NCI-H446 (cell line): ENCODE data around the gene TEAD3.

ENCODE experiments used
- DNase-seq, 2 experiments: peaks; one replicate each; lab custom pipeline; 2025; lab: John Stamatoyannopoulos, UW

Gene TEAD3

DNA sequence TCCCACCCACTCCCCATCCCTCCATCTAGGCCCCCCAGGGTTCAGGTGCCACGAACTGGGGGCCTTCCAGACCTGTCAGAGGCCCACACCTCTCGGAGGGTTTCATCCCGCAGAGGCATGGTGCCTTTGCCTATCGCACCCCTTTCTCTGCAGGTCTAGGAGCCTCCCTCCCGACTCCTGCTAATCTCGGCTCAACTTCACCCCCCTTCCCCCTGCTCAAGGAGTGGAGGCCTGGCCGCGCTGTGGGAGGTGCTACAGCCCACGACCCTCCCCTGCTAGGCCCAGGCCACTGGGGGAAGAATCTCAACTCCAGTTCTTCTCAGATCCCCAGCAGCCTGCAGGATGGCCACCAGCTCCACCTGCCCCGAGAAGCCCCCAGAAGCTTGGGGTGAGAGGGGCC, 15.9 kb upstream of the TEAD3 start, which contains the start of gene TULP1:
TSS of gene TULP1 (minus strand) at position 157 of the 400 bp plus-strand sequence. CDS start at position 119, 38 bp downstream.
- no peak for DNase-seq

GRCh38 chr6:35512006-35512405, 15.1 kb upstream of the TEAD3 start:
- DNase-seq = no peak

- no peak for DNase-seq
Observed at GRCh38 chr6:35511562-35511941, 14.7 kb upstream of the TEAD3 start.

DNA sequence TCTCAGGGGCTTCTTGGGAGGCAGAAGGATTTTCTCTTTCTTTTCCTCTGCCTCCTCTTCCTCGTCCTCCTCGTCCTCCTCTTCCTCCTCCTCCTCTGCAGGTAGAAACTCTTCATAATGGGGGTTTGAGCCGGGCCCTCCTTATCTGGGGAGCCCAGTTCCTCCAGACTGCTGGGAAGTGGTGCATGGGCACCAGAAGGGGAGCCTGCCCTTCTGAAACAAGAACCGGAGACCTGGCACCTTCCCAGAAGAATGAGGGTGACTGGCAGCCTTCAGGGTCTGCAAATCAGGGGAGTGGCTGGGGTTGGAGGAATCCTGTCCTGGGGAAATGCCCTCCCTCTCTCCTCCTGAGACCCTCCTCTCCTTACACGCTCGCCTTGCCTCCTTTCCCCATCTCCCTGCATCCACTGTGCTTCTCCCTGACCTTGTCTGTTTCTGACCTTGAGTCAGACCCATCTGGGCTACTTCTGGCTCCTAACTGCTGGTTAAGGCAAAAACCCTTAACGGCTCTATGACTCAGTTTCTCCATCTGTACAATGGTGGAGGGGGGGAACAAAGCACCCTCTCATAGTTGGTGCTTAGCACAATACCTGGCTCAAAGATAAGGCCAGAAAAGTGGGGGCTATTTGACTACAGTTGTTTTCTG, 14.2 kb upstream of the TEAD3 start:
- no peak for DNase-seq

DNA sequence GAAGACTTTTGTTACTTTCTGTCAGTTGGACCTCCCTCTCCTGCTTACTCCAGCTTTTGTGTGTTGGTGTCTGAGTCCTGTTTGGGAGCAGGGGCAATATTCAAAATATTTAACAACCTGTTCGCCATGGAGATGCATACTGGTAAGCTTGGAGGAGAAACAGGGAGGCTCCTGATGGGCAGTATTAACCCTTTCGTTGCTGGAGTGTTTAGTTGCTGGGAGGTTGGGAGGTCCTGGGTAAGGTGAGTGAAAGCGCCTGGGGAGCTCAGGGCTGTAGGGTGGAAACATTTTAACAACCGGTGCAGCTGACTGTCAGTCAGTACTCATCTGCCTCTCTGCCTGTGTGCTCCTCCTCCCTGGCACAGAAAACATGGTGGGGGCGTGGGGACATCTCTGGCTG, 11.7 kb upstream of the TEAD3 start:
- DNase-seq = no peak

GRCh38 chr6:35508027-35508426, 11.1 kb upstream of the TEAD3 start:
- no peak for DNase-seq

DNA sequence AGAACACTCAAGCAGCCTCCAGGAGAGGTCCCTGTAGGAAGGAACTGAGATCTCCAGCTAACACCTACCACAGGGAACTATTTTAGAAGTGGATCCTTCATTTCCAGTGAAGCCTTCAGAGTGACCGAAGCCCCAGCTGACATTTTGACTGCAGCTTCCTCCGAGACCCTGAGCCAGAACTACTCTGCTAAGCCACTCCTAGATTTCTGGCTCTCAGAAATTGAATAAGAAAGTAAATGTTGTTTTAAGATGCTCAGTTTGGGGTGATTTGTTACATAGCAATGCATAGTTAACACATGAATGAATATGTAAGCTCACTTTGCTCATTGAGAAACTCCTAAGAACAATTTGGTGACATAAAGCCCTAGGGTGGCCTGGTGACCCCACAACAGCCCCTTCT, 10.3 kb upstream of the TEAD3 start:
- no peak for DNase-seq

- no peak for DNase-seq
Observed at GRCh38 chr6:35506536-35506935, 9.7 kb upstream of the TEAD3 start.

DNA sequence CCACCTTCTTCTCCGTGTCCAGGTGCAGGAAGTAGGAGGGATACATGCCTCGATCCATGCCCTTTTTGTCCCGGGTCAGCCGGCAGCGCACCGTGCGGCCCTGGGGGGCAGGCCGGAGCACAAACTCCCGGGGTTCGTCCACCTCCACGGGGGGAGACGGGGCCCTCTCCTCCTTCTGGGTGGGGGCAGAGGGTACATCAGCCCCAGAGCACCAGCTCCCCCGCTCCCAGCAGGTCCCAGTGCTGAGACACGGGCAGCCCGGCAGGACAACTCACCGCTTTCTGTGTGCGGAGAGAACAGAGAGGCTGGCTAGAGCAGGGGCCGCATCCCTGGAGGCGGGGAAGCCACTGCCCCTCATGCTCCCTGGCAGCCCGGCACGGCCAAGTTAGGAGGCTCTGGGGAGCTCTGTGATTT, 9.1 kb upstream of the TEAD3 start:
- DNase-seq = no peak

GRCh38 chr6:35503534-35503933, 6.7 kb upstream of the TEAD3 start:
- DNase-seq = no peak

GRCh38 chr6:35501784-35502183, 4.9 kb upstream of the TEAD3 start:
- DNase-seq = no peak

- DNase-seq = no peak
Observed at GRCh38 chr6:35500782-35501181, 3.9 kb upstream of the TEAD3 start.

DNA sequence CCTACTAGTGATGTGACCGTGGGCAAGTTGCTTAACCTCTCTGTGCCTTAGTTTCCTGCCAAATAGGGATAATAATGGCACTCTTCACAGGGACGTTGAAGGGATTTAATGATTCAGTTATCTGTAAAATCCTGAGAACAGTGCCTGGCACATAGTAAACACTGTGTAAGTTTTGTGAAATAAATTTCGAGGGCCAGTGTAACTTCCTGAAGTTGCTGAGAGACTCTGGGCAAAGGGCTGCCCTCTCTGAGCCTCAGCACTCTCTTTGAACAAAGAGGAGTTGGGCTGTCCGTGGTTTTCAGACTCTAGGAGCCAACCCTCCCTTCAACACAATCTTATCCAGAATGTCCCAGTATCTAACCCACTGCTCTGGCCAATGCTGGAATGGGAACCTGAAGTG, 2.5 kb upstream of the TEAD3 start:
- DNase-seq = no peak

DNA sequence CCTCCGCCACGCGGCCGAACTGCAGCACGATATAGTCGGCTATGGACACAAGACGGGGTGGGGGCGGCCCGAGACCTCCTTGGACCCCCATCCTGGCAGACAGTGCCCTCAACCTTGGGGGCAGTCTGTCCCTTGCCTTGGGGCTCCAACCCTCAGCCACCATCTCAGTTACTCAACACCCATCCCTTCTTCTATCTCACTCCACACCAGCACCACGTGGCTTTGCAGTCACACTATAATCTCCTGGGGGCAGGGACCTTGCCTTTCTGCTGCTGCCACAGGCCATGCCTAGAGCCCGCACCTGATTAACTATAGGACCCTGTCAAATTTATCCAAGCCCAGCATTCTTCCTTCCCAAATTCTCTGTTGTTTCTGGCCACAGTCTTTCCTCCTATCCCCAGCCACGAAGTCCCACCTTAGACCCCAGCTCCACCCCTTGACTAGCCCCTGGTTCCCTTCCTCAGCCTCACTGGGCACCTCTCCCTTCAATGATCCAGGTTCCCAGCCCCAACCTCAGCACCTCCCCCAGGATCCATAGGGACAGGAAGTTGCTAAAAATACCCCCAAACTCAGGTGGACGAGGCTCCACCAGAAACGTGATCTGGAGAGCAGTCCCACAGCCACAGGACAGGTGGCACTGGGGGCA, 1.7 kb upstream of the TEAD3 start:
- no peak for DNase-seq

DNA sequence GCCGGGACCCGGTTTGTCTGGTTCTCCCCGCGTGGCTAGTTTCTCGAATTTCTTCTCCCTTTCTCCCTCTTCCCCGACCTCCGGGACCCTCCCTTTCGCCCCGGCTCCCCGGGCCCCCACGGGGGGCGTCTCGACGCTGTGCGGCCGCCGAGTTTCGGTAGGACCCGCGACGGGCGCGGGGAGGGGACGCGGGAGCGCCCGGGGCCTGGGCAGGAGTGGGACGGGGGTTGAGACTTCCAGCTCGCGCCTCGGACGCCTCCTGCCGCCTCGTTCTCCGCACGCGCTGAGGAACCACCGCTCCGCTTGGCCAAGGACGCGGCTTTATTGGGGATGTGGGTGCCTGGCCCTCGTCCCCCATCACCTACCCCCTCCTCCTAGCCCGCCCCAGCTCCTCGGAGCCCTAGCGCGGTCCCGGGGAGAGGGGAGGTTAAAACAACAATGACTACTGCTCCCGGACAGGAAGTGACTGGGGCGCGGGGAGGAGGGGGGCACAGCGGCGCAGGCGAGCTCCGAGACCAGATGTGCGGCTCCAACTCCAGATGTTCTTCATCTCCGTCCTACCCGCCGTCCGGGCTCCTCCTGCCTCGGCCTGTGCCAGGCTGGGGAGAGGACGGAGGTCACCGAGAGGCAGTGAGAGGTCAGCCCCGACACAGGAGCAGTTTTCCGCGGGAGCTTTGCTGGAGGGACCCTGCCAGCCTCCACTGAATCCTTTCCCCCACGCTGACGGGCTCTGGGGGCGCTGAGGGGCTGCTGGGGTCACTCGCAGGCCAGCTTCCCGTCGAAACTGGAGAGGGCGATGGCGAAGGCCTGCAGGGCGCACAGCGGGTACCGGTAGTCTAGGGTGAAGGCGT, 917 bp upstream of the TEAD3 start:
- no peak for DNase-seq

GRCh38 chr6:35496036-35496840, 641 bp downstream of the TEAD3 start:
- no peak for DNase-seq

- DNase-seq = no peak
Observed at GRCh38 chr6:35495258-35496035, 1.4 kb downstream of the TEAD3 start.

- DNase-seq = no peak
Observed at GRCh38 chr6:35494161-35494563, 2.7 kb downstream of the TEAD3 start.

DNA sequence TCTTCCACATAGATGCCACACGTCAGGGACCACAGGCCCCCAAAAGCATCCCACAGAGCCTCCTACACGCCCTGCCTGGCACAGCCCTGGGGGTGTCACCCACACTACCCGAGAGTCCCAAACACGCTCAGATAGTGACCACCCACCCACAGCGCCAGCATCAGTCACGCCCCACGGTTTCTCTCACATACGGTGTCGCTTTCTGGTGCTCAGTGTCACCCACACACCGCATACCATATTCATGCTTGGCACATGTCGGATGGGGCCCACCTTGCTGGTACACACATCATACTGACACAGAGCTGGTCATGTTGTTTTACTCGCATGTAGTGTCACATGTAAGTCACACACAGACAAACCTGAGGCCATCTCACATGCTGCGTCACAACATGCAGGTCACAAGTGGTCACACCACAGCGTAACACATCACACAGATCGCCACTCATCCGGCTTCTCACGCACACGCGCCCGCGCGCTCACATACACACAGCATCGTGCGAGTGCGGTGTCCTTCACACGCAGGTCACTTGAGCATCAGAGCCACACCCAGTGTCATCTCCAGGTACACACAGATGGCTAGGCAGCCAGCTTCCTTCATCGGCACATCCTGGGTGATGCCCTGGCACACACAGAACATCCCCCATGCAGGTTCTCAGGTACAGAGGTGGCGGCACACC, 3.4 kb downstream of the TEAD3 start:
- DNase-seq = no peak

DNA sequence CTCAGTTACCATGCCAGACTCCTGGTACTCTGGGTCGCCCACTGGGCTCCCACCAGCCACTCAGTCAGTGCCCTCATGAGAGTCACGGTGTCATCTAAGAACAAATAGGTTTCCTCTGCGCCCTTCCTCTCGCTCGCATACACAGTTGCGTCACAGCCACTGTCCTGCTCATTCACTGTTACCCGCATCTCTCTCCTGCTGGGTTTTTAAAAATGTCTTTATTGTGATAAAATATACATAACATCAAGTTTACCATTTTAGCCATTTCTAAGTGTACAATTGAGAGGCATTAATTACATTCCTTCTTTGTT, 4.0 kb downstream of the TEAD3 start:
- DNase-seq = no peak
